Type B pancreatic cell (in vitro differentiated cells): Measurements from ENCODE around the gene RBM20. TPM values are rescaled to one million over a fixed set of nuclear protein-coding genes. Genes with fewer than 3 reads are reported as not detected.

Experiments used
- DNase-seq: peaks from one replicate; pipeline ENCODE4 v3.0.0; 2021; ENCODE audit warnings: mixed read lengths; ENCODE audit not compliant: unreplicated experiment; ENCODE audit errors: extremely low spot score
- H3K27ac Mint-ChIP-seq: 2 replicates; pipeline ENCODE4 v1.8.0; 2021; ENCODE audit warnings: mild to moderate bottlenecking, mixed read lengths
- H3K27me3 Mint-ChIP-seq: 2 replicates; pipeline ENCODE4 v1.8.0; 2021; ENCODE audit warnings: mixed read lengths
- H3K36me3 Mint-ChIP-seq: 2 replicates; pipeline ENCODE4 v1.8.0; 2021; ENCODE audit warnings: mixed read lengths
- H3K4me1 Mint-ChIP-seq: one replicate; pipeline ENCODE4 v1.8.0; 2021; ENCODE audit warnings: mixed read lengths; ENCODE audit not compliant: unreplicated experiment
- H3K4me3 Mint-ChIP-seq: 2 replicates; pipeline ENCODE4 v1.8.0; 2021; ENCODE audit warnings: mild to moderate bottlenecking, mixed read lengths
- H3K9me3 Mint-ChIP-seq: 2 replicates; pipeline ENCODE4 v1.8.0; 2021; ENCODE audit warnings: mixed read lengths
- CTCF ChIP-seq: fragments of 200-600 bp; sonication (generic); conservative IDR thresholded peaks from 2 replicates; pipeline ENCODE4 v1.5.0; 2021; ENCODE audit warnings: antibody characterized with exemption, mild to moderate bottlenecking
- total RNA-seq: library from RNA; stranded (reverse); gene quantifications from 2 replicates; pipeline ENCODE4 v1.2.1, GENCODE V29; 2021; ENCODE audit warnings: low replicate concordance

Gene RBM20
- total RNA-seq, 1 donor from 2014 or later, result 5.2 TPM

- H3K4me1 Mint-ChIP-seq, result peaks cover under 1% of the 10 kb centered on the region
Measured at GRCh38 chr10:110746969-110747608, 103.0 kb downstream of the RBM20 start.

GRCh38 chr10:110747609-110748464 lies 103.7 kb downstream of the RBM20 start:
- TF ChIP-seq CTCF, result no peak
- H3K4me3 Mint-ChIP-seq, result no peak overlapping the region
- H3K4me1 Mint-ChIP-seq, result no peaks in the 10 kb centered on the region
- no peak for DNase-seq
- no peak overlapping the region for H3K27ac Mint-ChIP-seq
- peaks cover 3% of the 10 kb centered on the region for H3K36me3 Mint-ChIP-seq
- no peaks in the 10 kb centered on the region for H3K27me3 Mint-ChIP-seq
- H3K9me3 Mint-ChIP-seq, result peaks cover 6% of the 10 kb centered on the region

More at GRCh38 chr10:110746969-110747608, 103.0 kb downstream of the RBM20 start:
- no peak overlapping the region for H3K27ac Mint-ChIP-seq
- H3K4me3 Mint-ChIP-seq, result no peak overlapping the region
- no peaks in the 10 kb centered on the region for H3K27me3 Mint-ChIP-seq
- peaks cover 3% of the 10 kb centered on the region for H3K36me3 Mint-ChIP-seq
- peaks cover 6% of the 10 kb centered on the region for H3K9me3 Mint-ChIP-seq
- DNase-seq, result no peak
- TF ChIP-seq CTCF, result no peak

GRCh38 chr10:110748970-110749369 lies 104.8 kb downstream of the RBM20 start:
- Mint-ChIP-seq H3K4me1 (no peaks in the 10 kb centered on the region), H3K27me3 (no peaks in the 10 kb centered on the region), H3K9me3 (peaks cover 6% of the 10 kb centered on the region), H3K4me3 (no peak overlapping the region), H3K36me3 (peaks cover 3% of the 10 kb centered on the region), H3K27ac (no peak overlapping the region)
- no peak for DNase-seq
- TF ChIP-seq CTCF, result no peak

GRCh38 chr10:110750931-110751330 lies 106.8 kb downstream of the RBM20 start:
- Mint-ChIP-seq H3K27me3 (no peaks in the 10 kb centered on the region), H3K27ac (no peak overlapping the region), H3K9me3 (peaks cover 6% of the 10 kb centered on the region), H3K36me3 (peaks cover 3% of the 10 kb centered on the region), H3K4me3 (no peak overlapping the region), H3K4me1 (no peaks in the 10 kb centered on the region)
- TF ChIP-seq CTCF, result no peak
- no peak for DNase-seq

GRCh38 chr10:110751850-110752249 lies 107.7 kb downstream of the RBM20 start:
- Mint-ChIP-seq H3K36me3 (peaks cover 3% of the 10 kb centered on the region), H3K4me3 (no peak overlapping the region), H3K4me1 (peaks cover 3% of the 10 kb centered on the region), H3K27ac (no peak overlapping the region), H3K9me3 (peaks cover 6% of the 10 kb centered on the region), H3K27me3 (no peaks in the 10 kb centered on the region)
- TF ChIP-seq CTCF, result no peak
- DNase-seq, result no peak
